GM12801 (cell line): Measurements from ENCODE around the gene TUG1.

ENCODE experiments used
- CTCF ChIP-seq: IDR thresholded peaks from one replicate; pipeline ENCODE4 v1.5.1; 2011; ENCODE audit warnings: control low read depth; ENCODE audit not compliant: insufficient read length; ENCODE audit errors: extremely low read depth

Gene TUG1

GRCh38 chr22:30968015-30968923 is 796 bp upstream of the TUG1 start, which contains the start of gene MORC2:
Gene MORC2 (minus strand): TSS chr22:30968774. CDS start chr22:30967889, 885 bp downstream.
- TF ChIP-seq CTCF = no peak

- no peak for TF ChIP-seq CTCF
Observed at GRCh38 chr22:30969532-30970355, 679 bp downstream of the TUG1 start.

- TF ChIP-seq CTCF = no peak
Observed at GRCh38 chr22:30970356-30970746, 1.3 kb downstream of the TUG1 start.

- TF ChIP-seq CTCF = no peak
Observed at GRCh38 chr22:30978304-30978962, 9.4 kb downstream of the TUG1 start.

GRCh38 chr22:30979932-30980331 is 10.9 kb downstream of the TUG1 start:
- TF ChIP-seq CTCF = no peak

- no peak for TF ChIP-seq CTCF
Observed at GRCh38 chr22:30982512-30982911, 13.4 kb downstream of the TUG1 start.

- TF ChIP-seq CTCF = no peak
Observed at GRCh38 chr22:30984317-30984716, 15.3 kb downstream of the TUG1 start.
